Activated CD8-positive, alpha-beta memory T cell treated with anti-CD3 and anti-CD28 coated beads, Interleukin-2, amount 10 ng/mL, durations not matched to agents 7 days and 5 days (primary cell): ENCODE results near the gene NAXD. TPM values are rescaled to one million over a fixed set of nuclear protein-coding genes. Genes with fewer than 3 reads are reported as not detected.
A peak's percentile ranks its signal among the peaks of the same experiment; 100 is the strongest.

Source experiments
- ATAC-seq: fragments of 150-1000 bp; cut with Tn5 transposase; one replicate; pipeline ENCODE4 v1.10.0; 2021; ENCODE audit warnings: moderate library complexity
- CTCF ChIA-PET: fragments of 350-600 bp; sonication (Branson Sonifier 250); formaldehyde crosslinking; loops from one replicate; lab custom pipeline; 2021; ENCODE audit warnings: antibody characterized with exemption; lab: Charles Lee
- DNase-seq: peaks from one replicate; pipeline ENCODE4 v3.0.0-alpha.2; 2020
- H3K27ac Mint-ChIP-seq: one replicate; pipeline ENCODE4 v1.8.0; 2021; ENCODE audit warnings: mild to moderate bottlenecking, mixed read lengths
- H3K27me3 Mint-ChIP-seq: one replicate; pipeline ENCODE4 v1.8.0; 2021; ENCODE audit warnings: mixed read lengths
- H3K36me3 Mint-ChIP-seq: one replicate; pipeline ENCODE4 v1.8.0; 2021; ENCODE audit warnings: mild to moderate bottlenecking, mixed read lengths
- H3K4me1 Mint-ChIP-seq: one replicate; pipeline ENCODE4 v1.8.0; 2021; ENCODE audit warnings: mixed read lengths
- H3K4me3 Mint-ChIP-seq: one replicate; pipeline ENCODE4 v1.8.0; 2021; ENCODE audit warnings: mild to moderate bottlenecking, moderate library complexity, mixed read lengths
- H3K9me3 Mint-ChIP-seq: one replicate; pipeline ENCODE4 v1.8.0; 2022; ENCODE audit warnings: low read depth, mixed read lengths
- total RNA-seq, 2 experiments: library from RNA; stranded (reverse); gene quantifications; one replicate each; pipeline ENCODE4 v1.2.3, GENCODE V29; 2021

Gene NAXD
- total RNA-seq, 2 experiments from 2014 or later: 26.3 to 29.5 TPM

DNA sequence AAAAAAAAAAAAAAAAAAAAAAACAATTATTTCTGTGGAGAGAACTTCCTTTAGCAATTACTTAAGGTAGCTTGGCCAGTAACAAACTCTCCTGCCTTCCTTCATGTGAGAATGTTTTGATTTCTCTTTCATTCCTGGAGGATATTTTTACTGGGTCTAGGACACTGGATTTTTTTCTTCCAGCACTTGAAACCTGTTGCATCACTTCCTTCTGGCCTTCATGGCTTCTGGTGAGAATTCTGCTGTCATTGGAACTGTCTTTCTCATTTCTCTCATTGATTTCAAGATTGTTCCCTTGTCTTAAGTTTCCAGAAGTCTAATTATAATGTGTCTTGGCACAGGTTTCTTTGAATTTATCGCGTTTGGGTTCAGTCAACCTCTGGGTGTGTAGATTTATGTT lies 34.5 kb upstream of the NAXD start:
- Mint-ChIP-seq H3K27ac (no peak overlapping the region), H3K27me3 (peaks cover 51% of the 10 kb centered on the region), H3K9me3 (no peaks in the 10 kb centered on the region), H3K36me3 (no peaks in the 10 kb centered on the region), H3K4me1 (peaks cover 12% of the 10 kb centered on the region), H3K4me3 (no peak overlapping the region)
- DNase-seq (no peak), ATAC-seq (no peak)
- CTCF ChIA-PET: no interaction called here

DNA sequence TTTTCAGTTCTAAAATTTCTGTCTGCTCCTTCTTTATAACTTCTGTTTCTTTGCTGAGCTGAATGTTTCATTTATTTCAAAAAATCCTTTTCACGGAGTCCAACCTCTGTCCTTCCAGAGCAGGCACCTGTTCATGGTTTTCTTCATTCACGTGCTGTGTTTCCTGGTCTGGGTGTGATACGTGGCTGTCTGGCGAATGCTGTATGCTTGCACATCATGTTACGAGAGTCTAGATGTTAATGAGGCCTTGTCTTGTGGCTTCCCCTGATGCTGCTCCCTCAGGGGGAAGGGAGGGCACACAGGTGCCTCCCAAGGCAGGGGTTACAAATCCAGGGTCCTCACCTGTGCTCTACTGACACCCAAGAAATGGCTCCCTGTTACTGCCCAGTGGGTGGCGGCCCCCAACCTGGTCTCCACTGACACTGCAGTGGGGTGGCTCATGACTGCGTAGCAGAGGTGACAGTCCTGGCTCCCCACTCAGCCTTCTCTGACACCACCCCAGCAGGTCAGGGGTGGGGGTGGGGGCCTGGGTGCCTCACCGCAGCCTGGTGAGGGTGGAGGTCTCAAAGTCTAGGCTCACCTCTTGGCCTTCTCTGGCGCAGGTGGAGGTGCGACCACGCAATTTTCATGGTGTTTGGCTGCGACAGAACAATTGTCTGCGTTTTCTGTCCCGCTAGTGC lies 33.7 kb upstream of the NAXD start:
- CTCF ChIA-PET: no interaction called here

DNA sequence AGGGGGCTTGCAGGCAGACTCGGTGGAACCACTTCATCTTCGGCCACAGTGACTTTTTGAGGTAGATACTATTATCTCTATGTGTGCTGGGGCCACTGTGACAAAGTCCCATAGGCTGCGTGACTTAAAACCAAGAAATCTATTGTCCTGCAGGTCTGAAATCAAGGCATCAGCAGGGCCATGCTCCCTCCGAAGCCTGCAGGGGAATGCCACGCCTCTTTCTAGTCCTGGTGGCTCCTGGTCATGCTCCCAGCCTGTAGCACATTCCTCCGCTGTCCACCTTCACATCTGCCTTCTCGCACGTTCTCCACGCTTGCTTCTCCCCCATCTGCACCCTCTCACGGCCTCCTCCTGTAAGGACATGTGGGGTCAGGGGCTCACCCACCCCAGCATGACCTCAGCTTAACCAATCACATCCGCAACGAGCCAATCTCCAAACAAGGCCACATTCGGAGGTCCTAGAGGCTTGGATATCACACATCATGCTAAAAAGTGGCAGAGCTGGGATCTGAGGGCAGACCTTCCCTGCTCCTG lies 32.9 kb upstream of the NAXD start:
- no peaks in the 10 kb centered on the region for H3K36me3 Mint-ChIP-seq
- H3K4me3 Mint-ChIP-seq: no peak overlapping the region
- CTCF ChIA-PET: no interaction called here
- no peaks in the 10 kb centered on the region for H3K9me3 Mint-ChIP-seq
- no peak for DNase-seq
- H3K27ac Mint-ChIP-seq: no peak overlapping the region
- H3K4me1 Mint-ChIP-seq: peaks cover 4% of the 10 kb centered on the region
- no peak for ATAC-seq
- peaks cover 38% of the 10 kb centered on the region for H3K27me3 Mint-ChIP-seq

More for the DNA sequence above, 33.7 kb upstream of the NAXD start:
- peaks cover 46% of the 10 kb centered on the region for H3K27me3 Mint-ChIP-seq
- H3K36me3 Mint-ChIP-seq: no peaks in the 10 kb centered on the region
- no peak overlapping the region for H3K4me3 Mint-ChIP-seq
- DNase-seq: no peak
- H3K4me1 Mint-ChIP-seq: peaks cover 7% of the 10 kb centered on the region
- H3K27ac Mint-ChIP-seq: no peak overlapping the region
- ATAC-seq: no peak
- H3K9me3 Mint-ChIP-seq: no peaks in the 10 kb centered on the region

DNA sequence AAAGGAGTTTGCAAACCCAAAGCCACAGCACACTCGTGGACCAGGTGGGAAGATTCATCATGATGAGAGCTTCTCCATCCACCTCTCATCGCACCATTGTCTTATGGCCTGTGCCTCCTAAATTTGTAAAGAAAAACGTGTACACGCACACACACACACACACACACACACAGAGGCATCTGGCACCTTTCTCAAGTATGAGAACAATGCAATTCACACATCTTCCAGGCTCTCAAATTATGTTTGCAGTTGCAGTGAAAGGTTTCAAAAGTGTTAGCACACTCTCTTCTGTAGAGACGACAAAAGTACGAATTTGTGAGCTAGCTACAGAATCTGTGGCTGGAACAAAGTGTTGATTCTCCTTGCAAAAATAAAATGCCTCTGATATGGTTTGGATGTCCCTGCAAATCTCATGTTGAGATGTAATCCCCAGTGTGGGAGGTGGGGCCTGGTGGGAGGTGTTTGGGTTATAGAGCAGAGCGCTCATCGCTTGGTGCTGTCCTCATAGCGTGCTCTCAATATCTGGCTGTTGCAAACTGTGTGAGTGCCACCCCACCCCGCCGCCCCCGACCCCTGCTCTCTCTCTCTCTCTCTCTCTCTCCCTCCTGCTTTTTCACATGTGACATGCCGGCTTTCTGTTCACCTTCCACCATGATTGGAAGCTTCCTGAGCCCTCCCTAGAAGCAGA lies 32.0 kb upstream of the NAXD start:
- CTCF ChIA-PET: no interaction called here

DNA sequence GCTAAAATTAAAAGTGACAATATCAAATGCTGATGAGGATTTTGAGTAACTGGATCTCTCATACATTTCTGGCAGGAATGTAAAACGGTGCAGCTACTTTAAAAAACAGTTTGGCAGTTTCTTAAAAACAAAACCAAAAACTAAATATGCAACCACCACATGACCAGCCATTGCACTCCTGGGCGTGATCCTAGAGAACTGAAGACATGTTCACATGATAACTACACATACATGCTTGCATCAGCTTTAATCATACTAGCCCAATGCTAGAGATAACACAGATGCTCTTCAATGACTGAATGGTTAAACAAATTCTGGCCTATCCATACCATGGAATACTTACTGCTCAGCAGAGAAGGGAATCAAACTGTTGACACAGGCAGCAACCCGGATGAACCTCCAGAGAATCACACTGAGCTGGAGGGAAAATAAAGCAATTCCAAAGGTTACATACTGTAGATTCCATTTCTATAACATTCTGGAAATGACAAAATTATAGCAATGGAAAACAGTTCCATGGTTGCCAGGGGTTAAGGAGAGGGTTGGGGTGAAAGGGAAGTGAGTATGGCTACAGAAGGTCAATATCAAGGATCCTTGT lies 25.5 kb upstream of the NAXD start:
- CTCF ChIA-PET: interaction anchor here (0.9 kb wide), 1 partner anchor 134 kb away, joined by 5 read pairs; no protein-coding TSS in a partner anchor
- Mint-ChIP-seq H3K9me3 (no peaks in the 10 kb centered on the region), H3K4me3 (no peak overlapping the region), H3K4me1 (peaks cover 1% of the 10 kb centered on the region), H3K27ac (no peak overlapping the region), H3K27me3 (peaks cover 21% of the 10 kb centered on the region), H3K36me3 (no peaks in the 10 kb centered on the region)
- no peak for ATAC-seq
- DNase-seq: no peak

More for the DNA sequence above, 32.0 kb upstream of the NAXD start:
- no peaks in the 10 kb centered on the region for H3K36me3 Mint-ChIP-seq
- H3K27ac Mint-ChIP-seq: no peak overlapping the region
- H3K4me3 Mint-ChIP-seq: no peak overlapping the region
- DNase-seq: no peak
- H3K27me3 Mint-ChIP-seq: peaks cover 36% of the 10 kb centered on the region
- H3K4me1 Mint-ChIP-seq: peaks cover 4% of the 10 kb centered on the region
- H3K9me3 Mint-ChIP-seq: no peaks in the 10 kb centered on the region
- ATAC-seq: no peak

DNA sequence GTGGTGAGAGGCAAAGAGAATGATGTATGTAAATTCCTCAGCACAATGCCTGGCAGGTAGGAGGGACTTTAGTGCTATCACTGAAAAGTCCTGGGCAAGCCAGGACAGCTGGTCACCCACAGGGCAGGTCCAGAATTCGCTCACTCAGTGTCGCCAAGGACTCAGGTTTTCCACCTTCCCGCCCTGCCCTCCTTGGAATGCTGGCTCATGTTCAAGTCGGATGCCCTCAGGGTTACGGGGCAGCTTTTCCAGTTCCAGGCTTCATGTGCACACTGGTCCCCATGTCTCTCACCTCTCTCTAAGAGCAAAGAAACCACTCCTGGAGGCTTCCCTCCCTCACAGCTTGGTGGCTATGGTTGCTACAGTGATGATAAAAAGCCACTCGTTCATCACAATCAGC lies 24.8 kb upstream of the NAXD start:
- ATAC-seq (no peak), DNase-seq (no peak)
- Mint-ChIP-seq H3K27ac (no peak overlapping the region), H3K27me3 (peaks cover 21% of the 10 kb centered on the region), H3K4me1 (peaks cover 1% of the 10 kb centered on the region), H3K4me3 (no peak overlapping the region), H3K36me3 (no peaks in the 10 kb centered on the region), H3K9me3 (no peaks in the 10 kb centered on the region)
- CTCF ChIA-PET: no interaction called here

DNA sequence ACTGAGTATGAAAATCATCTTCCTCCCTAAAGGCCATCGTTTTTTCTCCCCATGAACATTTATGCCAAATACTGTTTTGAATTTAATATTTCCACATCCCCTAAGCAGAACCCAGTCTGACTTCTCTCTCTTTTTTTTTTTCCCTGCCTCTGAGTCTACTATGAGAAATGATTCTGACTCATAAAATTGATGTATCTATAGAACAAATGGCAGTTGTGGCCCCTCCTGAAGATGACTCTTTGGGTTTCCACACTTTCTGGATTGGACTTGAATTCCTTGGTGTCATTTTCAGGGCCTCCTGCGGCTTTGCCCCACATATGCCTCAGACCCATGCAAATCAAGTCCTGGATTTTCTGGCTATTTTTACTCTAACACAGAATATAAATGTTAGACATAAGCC lies 22.7 kb upstream of the NAXD start:
- DNase-seq: no peak
- Mint-ChIP-seq H3K27me3 (peaks cover 21% of the 10 kb centered on the region), H3K27ac (no peak overlapping the region), H3K9me3 (no peaks in the 10 kb centered on the region), H3K36me3 (no peaks in the 10 kb centered on the region), H3K4me3 (no peak overlapping the region), H3K4me1 (peaks cover 1% of the 10 kb centered on the region)
- CTCF ChIA-PET: interaction anchor here (0.7 to 1.6 kb wide), 7 partner anchors 10 to 474 kb away, joined by 3 to 9 read pairs (median 6); no protein-coding TSS in a partner anchor
- ATAC-seq: no peak

DNA sequence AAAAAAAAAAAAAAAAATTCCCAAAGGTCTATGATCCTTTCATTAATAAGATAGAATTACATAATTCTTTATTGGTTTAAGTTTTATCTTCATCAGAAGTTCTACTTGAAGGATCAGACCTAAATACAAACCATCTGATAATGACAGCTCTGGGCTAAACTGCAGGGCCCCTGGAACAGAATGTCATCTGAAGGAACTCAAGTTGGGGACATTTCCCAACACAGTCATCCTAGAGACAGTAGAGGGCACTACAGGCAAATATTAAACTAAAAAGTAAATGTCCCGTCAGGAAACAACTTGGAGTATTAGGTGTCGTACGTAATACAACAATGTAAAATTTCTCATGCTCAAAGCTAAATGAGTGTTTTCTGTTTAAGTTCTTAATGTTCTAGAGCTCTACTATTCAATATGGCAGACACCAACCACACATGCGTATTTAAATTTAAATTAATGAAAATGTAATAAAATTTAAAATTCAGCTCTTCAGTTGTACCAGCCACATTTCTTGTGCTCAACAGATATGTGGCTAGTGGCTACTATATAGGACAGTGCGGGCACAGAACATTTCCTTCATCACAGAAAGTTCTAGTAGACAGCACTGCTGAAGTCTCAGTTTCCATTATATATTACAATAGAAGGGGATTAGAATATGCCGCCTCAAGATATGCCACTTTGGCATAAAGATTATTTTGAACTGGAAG lies 21.8 kb upstream of the NAXD start:
- peak; percentile 73 for ATAC-seq
- CTCF ChIA-PET: interaction anchor here (0.6 to 2.1 kb wide), 21 partner anchors 9 to 473 kb away, joined by 3 to 15 read pairs (median 4); partner anchors contain the start of gene NAXD
- Mint-ChIP-seq H3K4me1 (peaks cover 1% of the 10 kb centered on the region), H3K36me3 (no peaks in the 10 kb centered on the region), H3K27ac (no peak overlapping the region), H3K4me3 (no peak overlapping the region), H3K9me3 (no peaks in the 10 kb centered on the region), H3K27me3 (peaks cover 18% of the 10 kb centered on the region)
- no peak for DNase-seq

DNA sequence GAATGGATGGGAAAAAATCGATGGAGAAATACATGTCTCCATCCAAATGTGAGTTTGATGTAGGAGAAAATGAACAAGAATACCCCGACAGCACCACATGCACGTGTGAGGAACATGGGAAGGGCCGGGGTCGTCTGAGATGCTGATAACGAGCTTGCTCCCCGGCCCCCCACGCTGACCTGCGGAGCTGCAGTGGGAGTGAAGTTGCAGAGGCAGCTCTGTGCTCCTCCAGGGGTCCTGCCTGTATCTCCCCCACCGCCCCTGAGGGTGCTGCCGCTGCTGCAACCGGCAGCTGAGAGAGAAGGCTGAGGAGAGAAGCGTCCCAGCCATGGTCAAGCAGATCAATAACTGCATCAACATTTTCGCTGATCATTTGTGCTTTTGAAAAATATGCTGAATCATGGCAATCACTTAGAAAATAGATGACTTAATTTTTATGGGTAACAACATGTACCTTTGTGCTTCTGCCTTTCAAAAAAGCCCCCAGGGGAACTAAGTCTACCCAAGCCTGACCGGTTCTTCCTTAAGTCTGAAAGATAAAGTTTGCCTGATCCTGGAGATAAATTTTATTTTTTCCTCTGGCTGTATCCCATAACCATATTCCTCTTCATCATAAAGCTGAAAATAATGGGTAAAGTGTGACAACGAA lies 18.2 kb upstream of the NAXD start:
- Mint-ChIP-seq H3K4me3 (no peak overlapping the region), H3K4me1 (peaks cover 1% of the 10 kb centered on the region), H3K9me3 (no peaks in the 10 kb centered on the region), H3K27me3 (peaks cover 6% of the 10 kb centered on the region), H3K36me3 (no peaks in the 10 kb centered on the region), H3K27ac (no peak overlapping the region)
- no peak for ATAC-seq
- DNase-seq: no peak
- CTCF ChIA-PET: no interaction called here

DNA sequence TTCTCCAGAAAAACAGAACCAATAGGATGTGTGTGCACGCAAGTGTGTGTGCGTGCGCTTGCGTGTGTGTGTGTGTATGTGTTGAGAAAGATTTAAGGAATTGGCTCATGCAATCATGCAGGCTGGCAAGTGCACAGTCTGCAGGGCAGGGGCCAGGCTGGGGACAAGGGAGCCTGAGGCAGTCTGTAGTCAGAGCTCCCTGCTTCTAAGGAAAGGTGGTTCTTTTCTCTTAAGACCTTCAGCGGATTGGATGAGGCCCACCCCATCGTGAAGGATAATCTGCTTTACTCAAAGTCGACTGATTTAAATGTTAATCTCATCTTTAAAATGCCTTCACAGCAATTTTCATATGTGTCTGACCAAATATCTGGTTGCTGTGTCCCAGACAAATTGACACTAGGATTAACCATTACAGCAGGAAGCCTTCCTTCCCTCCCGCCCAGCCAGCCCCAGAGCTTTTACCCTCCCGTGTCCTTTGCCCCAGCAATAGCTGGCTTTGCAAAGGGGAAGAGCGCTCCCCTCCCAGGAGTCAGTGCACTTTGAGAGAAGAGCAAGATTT lies 15.0 kb upstream of the NAXD start:
- Mint-ChIP-seq H3K27ac (no peak overlapping the region), H3K4me3 (no peak overlapping the region), H3K27me3 (peaks cover 17% of the 10 kb centered on the region), H3K4me1 (no peaks in the 10 kb centered on the region), H3K9me3 (no peaks in the 10 kb centered on the region), H3K36me3 (no peaks in the 10 kb centered on the region)
- CTCF ChIA-PET: no interaction called here
- ATAC-seq (no peak), DNase-seq (no peak)

DNA sequence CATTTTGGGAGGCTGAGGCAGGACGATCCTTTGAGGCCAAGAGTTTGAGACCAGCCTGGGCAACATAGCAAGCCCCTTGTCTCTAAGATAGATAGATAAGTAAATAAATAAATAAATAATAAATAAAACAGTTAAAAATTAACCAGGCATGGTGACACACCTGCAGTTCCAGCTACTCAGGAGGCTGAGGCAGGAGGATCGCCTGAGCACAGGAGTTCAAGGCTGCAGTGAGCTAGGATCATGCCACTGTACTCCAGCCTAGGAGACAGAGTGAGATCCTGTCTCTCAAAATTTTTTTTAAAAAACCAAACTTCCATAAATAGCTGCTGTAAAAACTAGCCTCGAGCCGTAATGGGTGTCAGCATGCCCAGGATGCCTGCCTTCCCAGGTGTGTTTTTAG lies 14.4 kb upstream of the NAXD start:
- Mint-ChIP-seq H3K36me3 (no peaks in the 10 kb centered on the region), H3K4me1 (no peaks in the 10 kb centered on the region), H3K9me3 (no peaks in the 10 kb centered on the region), H3K27ac (no peak overlapping the region), H3K27me3 (peaks cover 17% of the 10 kb centered on the region), H3K4me3 (no peak overlapping the region)
- ATAC-seq (no peak), DNase-seq (no peak)
- CTCF ChIA-PET: no interaction called here

DNA sequence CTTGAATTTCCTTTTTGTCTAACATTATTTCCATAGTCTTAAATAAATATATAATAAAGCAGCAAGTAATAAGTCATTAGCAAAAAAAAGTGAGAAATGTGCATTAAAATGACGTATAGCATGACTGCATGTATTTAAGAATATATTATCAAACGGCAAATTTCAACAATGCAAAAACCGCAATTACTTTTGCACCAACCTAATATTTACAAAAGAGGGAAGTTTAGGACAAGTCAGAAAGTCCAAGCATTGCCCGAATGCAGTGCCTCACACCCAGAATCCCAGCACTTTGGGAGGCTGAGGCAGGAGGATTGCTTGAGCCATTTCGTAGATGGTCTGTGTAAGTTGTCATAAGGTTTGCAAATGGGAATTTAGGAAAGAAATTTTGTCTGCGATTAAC lies 10.2 kb upstream of the NAXD start:
- Mint-ChIP-seq H3K9me3 (no peaks in the 10 kb centered on the region), H3K36me3 (no peaks in the 10 kb centered on the region), H3K27ac (no peak overlapping the region), H3K27me3 (peaks cover 17% of the 10 kb centered on the region), H3K4me3 (no peak overlapping the region), H3K4me1 (peaks cover 5% of the 10 kb centered on the region)
- DNase-seq (no peak), ATAC-seq (no peak)
- CTCF ChIA-PET: no interaction called here
